ENCODE measurements around the gene MEGF6. TPM values are rescaled to one million over a fixed set of nuclear protein-coding genes. Genes with fewer than 3 reads are reported as not detected.

The MEGF6 gene
- total and polyA plus RNA-seq, 9 of the 15 experiments (the other 6 are each of a cell fraction or from before 2014, with no cell fraction given), result 0.03 to 1.7 (median 0.24) TPM; not detected in 3

DNA sequence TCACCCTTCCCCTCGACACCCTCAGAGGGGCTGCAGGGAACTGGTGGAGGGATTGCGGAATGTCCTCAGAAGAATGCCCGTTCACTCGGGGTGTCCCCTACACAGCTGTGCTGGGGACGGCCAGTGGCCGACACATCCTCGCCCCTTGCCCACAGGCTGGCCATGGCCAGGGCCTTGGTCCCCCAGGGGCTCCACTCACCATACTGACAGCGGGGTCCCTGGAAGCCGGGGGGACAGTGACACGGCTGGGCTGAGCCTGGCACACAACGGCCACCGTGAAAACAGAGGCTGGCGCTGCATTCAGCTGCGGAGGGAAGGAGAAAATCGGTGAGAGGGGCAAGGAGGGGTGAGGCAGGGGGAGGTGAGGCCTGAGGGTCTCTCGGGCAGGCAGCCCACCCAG lies 31.7 kb downstream of the MEGF6 start:
- Histone ChIP-seq H3K36me3 (ENCODE audit: control insufficient read depth, insufficient read depth, low read length) (no peaks in the 10 kb centered on the region), H3K9me3 (replicated peaks; ENCODE audit: control insufficient read depth, insufficient read depth, low read depth, low read length) (no peaks in the 10 kb centered on the region; the same call in 1 of the 2 replicates), H2AFZ (ENCODE audit: low read depth, low read length) (no peak overlapping the region), H3K4me1 (replicated peaks in 1 of 2; ENCODE audit: control insufficient read depth in 2 of 2, insufficient read depth in 2 of 2, low read length in 2 of 2) (peaks cover 0 to 8% of the 10 kb centered on the region in 2 experiments; a peak in 3 of 5 replicates), H3K79me2 (ENCODE audit: control insufficient read depth, insufficient read depth, low read length) (no peaks in the 10 kb centered on the region), H3K27me3 (ENCODE audit: control insufficient read depth in 2 of 2, insufficient read depth in 2 of 2, low read length in 2 of 2) (peaks cover 9 to 32% of the 10 kb centered on the region in 2 experiments; a peak in 4 of 5 replicates), H3K9ac (ENCODE audit: insufficient read depth in 1 of 2, low read depth in 2 of 2, low read length in 2 of 2) (no peak overlapping the region), H3K27ac (ENCODE audit: extremely low read depth, low read depth, low read length) (no peak overlapping the region), H4K20me1 (replicated peaks; ENCODE audit: control insufficient read depth, insufficient read depth, low read length) (0 out of 2 replicates have a peak, but pooled peaks cover 7% of the 10 kb centered on the region), H3K4me3 (no peak overlapping the region), H3K9me1 (ENCODE audit: control insufficient read depth, insufficient read depth, low read length) (no peaks in the 10 kb centered on the region), H3K4me2 (ENCODE audit: insufficient read depth, low read length) (no peak overlapping the region)
- intact Hi-C loops (cut with micrococcal nuclease) (no loop called here), in situ Hi-C loops (cut with MboI) (no loop called here)
- ChIA-PET CTCF (ENCODE audit: low intra/inter-chr PET ratio) (no interaction called here), POLR2A (no interaction called here)
- FAIRE-seq, result no peak
- no peak for ATAC-seq
- 21% methylated on average over 14 of the region's 16 CpGs for WGBS (ENCODE audit: insufficient coverage, low coverage, missing lambda C conversion rate)
- BruUV-seq (replicated peaks), result no TSS peak
- no peak for DNase-seq (ENCODE audit: extremely low read depth in 1 of 4, low spot score in 3 of 4)
- TF ChIP-seq CBX5 (IDR thresholded peaks at IDR 0.05; ENCODE audit: borderline replicate concordance, low read depth) (no peak), GATAD2B (IDR thresholded peaks at IDR 0.05; ENCODE audit: borderline replicate concordance) (no peak), RBM25 (IDR thresholded peaks at IDR 0.05; ENCODE audit: low read depth, low read length, severe bottlenecking) (no peak), ZBED1 (IDR thresholded peaks at IDR 0.05) (no peak), ZBTB17 (CRISPR knock-in tag; IDR thresholded peaks at IDR 0.05) (no peak), CC2D1A (IDR thresholded peaks at IDR 0.05) (no peak), NFXL1 (CRISPR knock-in tag; IDR thresholded peaks at IDR 0.05) (no peak), ZZZ3 (IDR thresholded peaks at IDR 0.05) (no peak), ZNF668 (CRISPR knock-in tag; IDR thresholded peaks at IDR 0.05) (no peak), NR2F6 (CRISPR knock-in tag; IDR thresholded peaks at IDR 0.05) (no peak), MBD2 (IDR thresholded peaks at IDR 0.05; ENCODE audit: borderline replicate concordance, low read depth) (no peak), ZNF431 (CRISPR knock-in tag; IDR thresholded peaks at IDR 0.05) (no peak), MED1 (CRISPR knock-in tag; IDR thresholded peaks at IDR 0.05; ENCODE audit: borderline replicate concordance) (no peak)
- TF ChIP-seq, protein P1, sequence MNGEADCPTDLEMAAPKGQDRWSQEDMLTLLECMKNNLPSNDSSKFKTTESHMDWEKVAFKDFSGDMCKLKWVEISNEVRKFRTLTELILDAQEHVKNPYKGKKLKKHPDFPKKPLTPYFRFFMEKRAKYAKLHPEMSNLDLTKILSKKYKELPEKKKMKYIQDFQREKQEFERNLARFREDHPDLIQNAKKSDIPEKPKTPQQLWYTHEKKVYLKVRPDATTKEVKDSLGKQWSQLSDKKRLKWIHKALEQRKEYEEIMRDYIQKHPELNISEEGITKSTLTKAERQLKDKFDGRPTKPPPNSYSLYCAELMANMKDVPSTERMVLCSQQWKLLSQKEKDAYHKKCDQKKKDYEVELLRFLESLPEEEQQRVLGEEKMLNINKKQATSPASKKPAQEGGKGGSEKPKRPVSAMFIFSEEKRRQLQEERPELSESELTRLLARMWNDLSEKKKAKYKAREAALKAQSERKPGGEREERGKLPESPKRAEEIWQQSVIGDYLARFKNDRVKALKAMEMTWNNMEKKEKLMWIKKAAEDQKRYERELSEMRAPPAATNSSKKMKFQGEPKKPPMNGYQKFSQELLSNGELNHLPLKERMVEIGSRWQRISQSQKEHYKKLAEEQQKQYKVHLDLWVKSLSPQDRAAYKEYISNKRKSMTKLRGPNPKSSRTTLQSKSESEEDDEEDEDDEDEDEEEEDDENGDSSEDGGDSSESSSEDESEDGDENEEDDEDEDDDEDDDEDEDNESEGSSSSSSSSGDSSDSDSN (IDR thresholded peaks at IDR 0.05; ENCODE audit: borderline replicate concordance in 1 of 2, low read depth in 2 of 2, low read length in 2 of 2), result no peak
- TF ChIP-seq, protein P2, sequence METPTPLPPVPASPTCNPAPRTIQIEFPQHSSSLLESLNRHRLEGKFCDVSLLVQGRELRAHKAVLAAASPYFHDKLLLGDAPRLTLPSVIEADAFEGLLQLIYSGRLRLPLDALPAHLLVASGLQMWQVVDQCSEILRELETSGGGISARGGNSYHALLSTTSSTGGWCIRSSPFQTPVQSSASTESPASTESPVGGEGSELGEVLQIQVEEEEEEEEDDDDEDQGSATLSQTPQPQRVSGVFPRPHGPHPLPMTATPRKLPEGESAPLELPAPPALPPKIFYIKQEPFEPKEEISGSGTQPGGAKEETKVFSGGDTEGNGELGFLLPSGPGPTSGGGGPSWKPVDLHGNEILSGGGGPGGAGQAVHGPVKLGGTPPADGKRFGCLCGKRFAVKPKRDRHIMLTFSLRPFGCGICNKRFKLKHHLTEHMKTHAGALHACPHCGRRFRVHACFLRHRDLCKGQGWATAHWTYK (CRISPR knock-in tag; IDR thresholded peaks at IDR 0.05), result no peak
- TF ChIP-seq, protein P3, sequence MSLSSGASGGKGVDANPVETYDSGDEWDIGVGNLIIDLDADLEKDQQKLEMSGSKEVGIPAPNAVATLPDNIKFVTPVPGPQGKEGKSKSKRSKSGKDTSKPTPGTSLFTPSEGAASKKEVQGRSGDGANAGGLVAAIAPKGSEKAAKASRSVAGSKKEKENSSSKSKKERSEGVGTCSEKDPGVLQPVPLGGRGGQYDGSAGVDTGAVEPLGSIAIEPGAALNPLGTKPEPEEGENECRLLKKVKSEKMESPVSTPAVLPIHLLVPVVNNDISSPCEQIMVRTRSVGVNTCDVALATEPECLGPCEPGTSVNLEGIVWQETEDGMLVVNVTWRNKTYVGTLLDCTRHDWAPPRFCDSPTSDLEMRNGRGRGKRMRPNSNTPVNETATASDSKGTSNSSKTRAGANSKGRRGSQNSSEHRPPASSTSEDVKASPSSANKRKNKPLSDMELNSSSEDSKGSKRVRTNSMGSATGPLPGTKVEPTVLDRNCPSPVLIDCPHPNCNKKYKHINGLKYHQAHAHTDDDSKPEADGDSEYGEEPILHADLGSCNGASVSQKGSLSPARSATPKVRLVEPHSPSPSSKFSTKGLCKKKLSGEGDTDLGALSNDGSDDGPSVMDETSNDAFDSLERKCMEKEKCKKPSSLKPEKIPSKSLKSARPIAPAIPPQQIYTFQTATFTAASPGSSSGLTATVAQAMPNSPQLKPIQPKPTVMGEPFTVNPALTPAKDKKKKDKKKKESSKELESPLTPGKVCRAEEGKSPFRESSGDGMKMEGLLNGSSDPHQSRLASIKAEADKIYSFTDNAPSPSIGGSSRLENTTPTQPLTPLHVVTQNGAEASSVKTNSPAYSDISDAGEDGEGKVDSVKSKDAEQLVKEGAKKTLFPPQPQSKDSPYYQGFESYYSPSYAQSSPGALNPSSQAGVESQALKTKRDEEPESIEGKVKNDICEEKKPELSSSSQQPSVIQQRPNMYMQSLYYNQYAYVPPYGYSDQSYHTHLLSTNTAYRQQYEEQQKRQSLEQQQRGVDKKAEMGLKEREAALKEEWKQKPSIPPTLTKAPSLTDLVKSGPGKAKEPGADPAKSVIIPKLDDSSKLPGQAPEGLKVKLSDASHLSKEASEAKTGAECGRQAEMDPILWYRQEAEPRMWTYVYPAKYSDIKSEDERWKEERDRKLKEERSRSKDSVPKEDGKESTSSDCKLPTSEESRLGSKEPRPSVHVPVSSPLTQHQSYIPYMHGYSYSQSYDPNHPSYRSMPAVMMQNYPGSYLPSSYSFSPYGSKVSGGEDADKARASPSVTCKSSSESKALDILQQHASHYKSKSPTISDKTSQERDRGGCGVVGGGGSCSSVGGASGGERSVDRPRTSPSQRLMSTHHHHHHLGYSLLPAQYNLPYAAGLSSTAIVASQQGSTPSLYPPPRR (CRISPR knock-in tag; IDR thresholded peaks at IDR 0.05; ENCODE audit: borderline replicate concordance), result no peak

Data from K562 (cell line).